HepG2 (cell line): ENCODE results near the gene ARHGAP12. TPM values are rescaled to one million over a fixed set of nuclear protein-coding genes. Genes with fewer than 3 reads are reported as not detected.

Experiments used
- ATAC-seq: fragments of 200-7000 bp; cut with Tn5 transposase; 3 replicates; pipeline ENCODE4 v1.9.1; 2020; ENCODE audit warnings: mild to moderate bottlenecking, moderate library complexity
- BruUV-seq: library from RNA; stranded (reverse); fragments of 400-500 nt; replicated peaks from 2 replicates; lab custom pipeline; 2021; lab: Mats Ljungman, UMichigan
- CTCF ChIA-PET: fragments of 300-600 bp; formaldehyde crosslinking; extraction: SDS; loops from one replicate; lab custom pipeline; 2021; ENCODE audit warnings: low total read pairs, inconsistent platforms, low intra/inter-chr PET ratio; lab: Yijun Ruan, JAX
- POLR2A ChIA-PET: fragments of 350-600 bp; sonication (Branson Sonifier 250); formaldehyde crosslinking; loops from one replicate; lab custom pipeline; 2020; ENCODE audit warnings: antibody characterized with exemption, inconsistent platforms; lab: Yijun Ruan, JAX
- DNase-seq: peaks from one replicate; pipeline ENCODE4 v3.0.0-alpha.2; 2015; ENCODE audit warnings: low spot score
- FAIRE-seq: peaks from 3 replicates; lab custom pipeline; 2011; peaks lifted over from hg19 to GRCh38; lab: Jason Lieb, UNC
- H2AFZ ChIP-seq: one replicate; pipeline ENCODE4 v1.6.1; 2011; ENCODE audit warnings: low read length, inconsistent platforms
- H3K27ac ChIP-seq: fragments of 300-600 bp; 3 replicates; pipeline ENCODE4 v1.8.0; 2011; ENCODE audit warnings: mixed run types, mild to moderate bottlenecking, mixed read lengths, low read length, inconsistent platforms; ENCODE audit not compliant: insufficient read depth; ENCODE audit errors: extremely low read length
- H3K27me3 ChIP-seq, 2 experiments: fragments of 200-600 bp in 1 of 2; 2 replicates in 1 of 2; 3 replicates in 1 of 2; pipeline versions ENCODE4 v1.6.0 to v1.8.0; 2011; ENCODE audit warnings: low read length in 2 of 2, mild to moderate bottlenecking in 2 of 2, moderate library complexity in 2 of 2, inconsistent platforms in 1 of 2; ENCODE audit not compliant: insufficient read depth in 2 of 2, control insufficient read depth in 1 of 2
- H3K36me3 ChIP-seq, 2 experiments: fragments of 200-600 bp in 1 of 2; replicated peaks in 1 of 2; 2 replicates in 1 of 2; 3 replicates in 1 of 2; pipeline versions ENCODE4 v1.5.1 to v1.8.0; 2011; ENCODE audit warnings: low read length in 2 of 2, inconsistent platforms in 1 of 2; ENCODE audit not compliant: insufficient read depth in 2 of 2, control insufficient read depth in 1 of 2
- H3K4me1 ChIP-seq: 2 replicates; pipeline ENCODE4 v1.5.1; 2012; ENCODE audit warnings: low read length, inconsistent platforms; ENCODE audit not compliant: insufficient read depth
- H3K4me2 ChIP-seq: 2 replicates; pipeline ENCODE4 v1.6.0; 2011; ENCODE audit warnings: low read depth, low read length, inconsistent platforms
- H3K4me3 ChIP-seq, 3 experiments: fragments of 200-600 bp in 1 of 3; sonication (generic), shearing (Covaris generic) in 1 of 3; replicated peaks in 1 of 3; 2 replicates each; pipeline ENCODE4 v1.5.1; 2011 to 2016; ENCODE audit warnings: low read length in 3 of 3, inconsistent platforms in 2 of 3, low read depth in 2 of 3, mild to moderate bottlenecking in 2 of 3, control low read depth in 1 of 3, mixed read lengths in 1 of 3; ENCODE audit not compliant: insufficient read depth in 1 of 3
- H3K79me2 ChIP-seq: one replicate; pipeline ENCODE4 v1.6.1; 2011; ENCODE audit warnings: low read length, inconsistent platforms; ENCODE audit not compliant: insufficient read depth
- H3K9ac ChIP-seq: 2 replicates; pipeline ENCODE4 v1.6.0; 2011; ENCODE audit warnings: mild to moderate bottlenecking, low read depth, low read length, inconsistent platforms; ENCODE audit not compliant: insufficient read depth
- H3K9me3 ChIP-seq: 2 replicates; pipeline ENCODE4 v1.5.1; 2012; ENCODE audit warnings: mild to moderate bottlenecking, low read length
- H4K20me1 ChIP-seq: 2 replicates; pipeline ENCODE4 v1.6.0; 2011; ENCODE audit warnings: inconsistent platforms, mild to moderate bottlenecking, low read length, moderate library complexity; ENCODE audit not compliant: insufficient read depth
- HNRNPK ChIP-seq: fragments of 200-400 bp; formaldehyde crosslinking; IDR thresholded peaks from 2 replicates; pipeline ENCODE4 v1.6.1; 2018; ENCODE audit warnings: low read length, low read depth, moderate library complexity, mild to moderate bottlenecking; ENCODE audit not compliant: poor library complexity, severe bottlenecking
- PCBP1 ChIP-seq: fragments of 200-400 bp; formaldehyde crosslinking; IDR thresholded peaks from 2 replicates; pipeline ENCODE4 v1.6.1; 2017; ENCODE audit warnings: mild to moderate bottlenecking, low read depth, low read length, borderline replicate concordance
- RBM39 ChIP-seq: fragments of 200-400 bp; formaldehyde crosslinking; IDR thresholded peaks from one replicate; pipeline ENCODE4 v1.6.1; 2018; ENCODE audit warnings: antibody characterized with exemption, mild to moderate bottlenecking, low read depth, low read length; ENCODE audit not compliant: poor library complexity, severe bottlenecking
- SOX6 ChIP-seq, 2 experiments: fragments of 450-650 bp in 1 of 2; sonication (generic) in 1 of 2; formaldehyde crosslinking in 1 of 2; IDR thresholded peaks; 2 replicates each; pipeline versions ENCODE4 v1.4.0 to v1.6.1; 2017 to 2020; ENCODE audit warnings: antibody characterized with exemption in 1 of 2, mild to moderate bottlenecking in 1 of 2, missing genetic modification reagents in 1 of 2
- ZNF768 ChIP-seq: sonication (generic); formaldehyde crosslinking; IDR thresholded peaks from 2 replicates; pipeline ENCODE4 v1.4.0; 2020; ENCODE audit warnings: missing genetic modification reagents
- WGBS: methylation state at CpG from one replicate; pipeline ENCODE4 v1.1.6; 2017; ENCODE audit warnings: low lambda C conversion rate; 5-methylcytosine and 5-hydroxymethylcytosine counted together
- in situ Hi-C: cut with HindIII; loops from 2 replicates; pipeline ENCODE4 v1.10.0; 2017; ENCODE audit warnings: low pct_unique_long_range_greater_than_20kb; ENCODE audit not compliant: extremely low pct_ligation_motif_present
- intact Hi-C: fragments of 100-400 bp; cut with micrococcal nuclease; formaldehyde crosslinking; loops from one replicate; pipeline ENCODE4 v1.10.0; 2022; ENCODE audit not compliant: unreplicated experiment
- polyA plus RNA-seq, 8 experiments: library from polyadenylated mRNA; depleted of rRNA in 3 of 8; stranded (reverse) in 7 of 8; unstranded in 1 of 8; fragments of >200 nt; fragmentation: Illumina TruSeq in 4 of 8; extraction: Trizol in 4 of 8; gene quantifications; 2 replicates each; pipeline versions ENCODE4 v1.2.1 to v1.2.3, GENCODE V29; 2011 to 2016; ENCODE audit warnings: low read depth in 4 of 8, missing spikeins in 1 of 8, mixed read lengths in 1 of 8; ENCODE audit not compliant: insufficient read depth in 1 of 8
- total RNA-seq, 5 experiments: library from RNA; depleted of rRNA; stranded (reverse); fragments of >200 nt; fragmentation: Illumina TruSeq; extraction: Trizol; gene quantifications; 2 replicates each; pipeline ENCODE4 v1.2.3, GENCODE V29; 2016; ENCODE audit warnings: low read depth in 1 of 5
- TF ChIP-seq, protein P1 (sequence below): sonication (generic); formaldehyde crosslinking; IDR thresholded peaks from 2 replicates; pipeline ENCODE4 v1.4.0; 2020; ENCODE audit warnings: mild to moderate bottlenecking, missing genetic modification reagents
- TF ChIP-seq, protein P2 (sequence below): IDR thresholded peaks from 2 replicates; pipeline ENCODE4 v1.6.1; 2016; ENCODE audit warnings: missing compliant biosample characterization, missing genetic modification reagents, borderline replicate concordance
- TF ChIP-seq, protein P3 (sequence below): IDR thresholded peaks from 2 replicates; pipeline ENCODE4 v1.6.1; 2016; ENCODE audit warnings: missing genetic modification reagents, missing compliant biosample characterization
- TF ChIP-seq, protein P4 (sequence below): IDR thresholded peaks from 2 replicates; pipeline ENCODE4 v1.6.1; 2016; ENCODE audit warnings: low read depth, control low read depth

ARHGAP12 gene
- total and polyA plus RNA-seq, 2 of the 13 experiments (the other 11 are each of a cell fraction or from before 2014, with no cell fraction given), result 25.0 to 54.6 TPM

DNA sequence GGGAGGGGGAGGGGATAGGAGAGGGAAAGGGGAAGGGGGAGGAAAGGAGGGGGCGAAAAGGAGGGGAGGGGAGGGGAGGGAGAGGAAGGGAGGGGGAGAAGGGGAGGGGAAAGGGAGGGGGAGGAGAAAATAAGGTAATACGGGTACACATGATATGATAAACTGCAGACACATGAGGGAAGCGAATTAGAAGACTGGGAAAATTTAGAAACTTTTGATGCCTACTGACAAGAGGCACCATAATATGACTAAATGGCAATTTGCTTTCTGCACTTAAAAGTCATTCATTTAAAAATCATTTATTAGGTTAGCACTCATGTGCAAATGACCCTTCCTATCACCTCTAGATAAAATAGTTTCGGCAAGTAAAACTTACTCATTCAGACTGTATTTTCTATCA is 73.6 kb downstream of the ARHGAP12 start:
- Histone ChIP-seq H3K79me2 (peaks cover 61% of the 10 kb centered on the region), H3K4me3 (no peak overlapping the region), H3K36me3 (peaks cover 4 to 37% of the 10 kb centered on the region in 2 experiments), H2AFZ (no peak overlapping the region), H3K4me2 (no peak overlapping the region), H3K9me3 (no peaks in the 10 kb centered on the region), H3K4me1 (no peaks in the 10 kb centered on the region), H4K20me1 (0 out of 2 replicates have a peak, but pooled peaks cover 3% of the 10 kb centered on the region), H3K27ac (no peak overlapping the region), H3K9ac (no peak overlapping the region), H3K27me3 (no peaks in the 10 kb centered on the region)
- DNase-seq (no peak), FAIRE-seq (no peak), ATAC-seq (no peak)
- BruUV-seq, result no TSS peak
- in situ Hi-C loops, result no loop called here
- intact Hi-C loops, result no loop called here
- ChIA-PET POLR2A (no interaction called here), CTCF (no interaction called here)
- WGBS, result 94% methylated on average over 4 of the region's 4 CpGs
- TF ChIP-seq HNRNPK, result peak; percentile 100
- TF ChIP-seq PCBP1, result peak; percentile 96
- TF ChIP-seq, protein P1, sequence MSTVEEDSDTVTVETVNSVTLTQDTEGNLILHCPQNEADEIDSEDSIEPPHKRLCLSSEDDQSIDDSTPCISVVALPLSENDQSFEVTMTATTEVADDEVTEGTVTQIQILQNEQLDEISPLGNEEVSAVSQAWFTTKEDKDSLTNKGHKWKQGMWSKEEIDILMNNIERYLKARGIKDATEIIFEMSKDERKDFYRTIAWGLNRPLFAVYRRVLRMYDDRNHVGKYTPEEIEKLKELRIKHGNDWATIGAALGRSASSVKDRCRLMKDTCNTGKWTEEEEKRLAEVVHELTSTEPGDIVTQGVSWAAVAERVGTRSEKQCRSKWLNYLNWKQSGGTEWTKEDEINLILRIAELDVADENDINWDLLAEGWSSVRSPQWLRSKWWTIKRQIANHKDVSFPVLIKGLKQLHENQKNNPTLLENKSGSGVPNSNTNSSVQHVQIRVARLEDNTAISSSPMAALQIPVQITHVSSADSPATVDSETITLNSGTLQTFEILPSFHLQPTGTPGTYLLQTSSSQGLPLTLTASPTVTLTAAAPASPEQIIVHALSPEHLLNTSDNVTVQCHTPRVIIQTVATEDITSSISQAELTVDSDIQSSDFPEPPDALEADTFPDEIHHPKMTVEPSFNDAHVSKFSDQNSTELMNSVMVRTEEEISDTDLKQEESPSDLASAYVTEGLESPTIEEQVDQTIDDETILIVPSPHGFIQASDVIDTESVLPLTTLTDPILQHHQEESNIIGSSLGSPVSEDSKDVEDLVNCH (CRISPR knock-in tag), result no peak

DNA sequence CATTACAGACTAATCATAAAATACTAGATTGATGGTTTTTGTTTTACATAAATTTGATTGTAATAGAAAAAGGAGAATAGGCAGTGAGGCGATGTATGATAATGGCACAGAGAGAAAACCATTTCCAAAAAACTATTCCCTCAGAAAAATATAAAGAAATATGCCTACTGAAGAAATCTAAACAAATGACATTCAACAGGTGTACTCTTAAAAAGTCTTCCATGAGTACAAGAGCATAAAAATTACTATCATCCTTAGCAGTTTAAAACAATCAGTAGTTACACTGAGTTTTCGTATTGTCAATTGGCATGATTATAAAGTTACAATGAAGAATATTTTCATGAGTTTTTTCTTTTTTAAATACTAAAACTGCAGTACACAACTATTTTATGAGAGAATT is 75.0 kb downstream of the ARHGAP12 start:
- H3K4me1 ChIP-seq, result no peaks in the 10 kb centered on the region
- H3K9me3 ChIP-seq, result no peaks in the 10 kb centered on the region
- H3K27me3 ChIP-seq, result no peaks in the 10 kb centered on the region
- H4K20me1 ChIP-seq, result 0 out of 2 replicates have a peak, but pooled peaks cover 3% of the 10 kb centered on the region
- DNase-seq (no peak), FAIRE-seq (no peak), ATAC-seq (no peak)
- no TSS peak for BruUV-seq
- intact Hi-C loops (no loop called here), in situ Hi-C loops (no loop called here)
- POLR2A ChIA-PET, result no interaction called here
- H3K4me3 ChIP-seq, result no peak overlapping the region
- no peak overlapping the region for H3K27ac ChIP-seq
- CTCF ChIA-PET, result no interaction called here
- TF ChIP-seq, protein P2, sequence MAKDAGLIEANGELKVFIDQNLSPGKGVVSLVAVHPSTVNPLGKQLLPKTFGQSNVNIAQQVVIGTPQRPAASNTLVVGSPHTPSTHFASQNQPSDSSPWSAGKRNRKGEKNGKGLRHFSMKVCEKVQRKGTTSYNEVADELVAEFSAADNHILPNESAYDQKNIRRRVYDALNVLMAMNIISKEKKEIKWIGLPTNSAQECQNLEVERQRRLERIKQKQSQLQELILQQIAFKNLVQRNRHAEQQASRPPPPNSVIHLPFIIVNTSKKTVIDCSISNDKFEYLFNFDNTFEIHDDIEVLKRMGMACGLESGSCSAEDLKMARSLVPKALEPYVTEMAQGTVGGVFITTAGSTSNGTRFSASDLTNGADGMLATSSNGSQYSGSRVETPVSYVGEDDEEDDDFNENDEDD (CRISPR knock-in tag), result no peak
- TF ChIP-seq RBM39, result no peak
- no peak for TF ChIP-seq SOX6 (IDR thresholded peaks at IDR 0.05)
- TF ChIP-seq SOX6 (CRISPR knock-in tag; IDR thresholded peaks at IDR 0.05), result no peak
- TF ChIP-seq ZNF768 (CRISPR knock-in tag), result no peak
- TF ChIP-seq, protein P3, sequence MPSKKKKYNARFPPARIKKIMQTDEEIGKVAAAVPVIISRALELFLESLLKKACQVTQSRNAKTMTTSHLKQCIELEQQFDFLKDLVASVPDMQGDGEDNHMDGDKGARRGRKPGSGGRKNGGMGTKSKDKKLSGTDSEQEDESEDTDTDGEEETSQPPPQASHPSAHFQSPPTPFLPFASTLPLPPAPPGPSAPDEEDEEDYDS (CRISPR knock-in tag), result no peak
- TF ChIP-seq, protein P4, sequence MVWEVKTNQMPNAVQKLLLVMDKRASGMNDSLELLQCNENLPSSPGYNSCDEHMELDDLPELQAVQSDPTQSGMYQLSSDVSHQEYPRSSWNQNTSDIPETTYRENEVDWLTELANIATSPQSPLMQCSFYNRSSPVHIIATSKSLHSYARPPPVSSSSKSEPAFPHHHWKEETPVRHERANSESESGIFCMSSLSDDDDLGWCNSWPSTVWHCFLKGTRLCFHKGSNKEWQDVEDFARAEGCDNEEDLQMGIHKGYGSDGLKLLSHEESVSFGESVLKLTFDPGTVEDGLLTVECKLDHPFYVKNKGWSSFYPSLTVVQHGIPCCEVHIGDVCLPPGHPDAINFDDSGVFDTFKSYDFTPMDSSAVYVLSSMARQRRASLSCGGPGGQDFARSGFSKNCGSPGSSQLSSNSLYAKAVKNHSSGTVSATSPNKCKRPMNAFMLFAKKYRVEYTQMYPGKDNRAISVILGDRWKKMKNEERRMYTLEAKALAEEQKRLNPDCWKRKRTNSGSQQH (CRISPR knock-in tag), result no peak
- peaks cover 54% of the 10 kb centered on the region for H3K79me2 ChIP-seq
- H2AFZ ChIP-seq, result no peak overlapping the region
- H3K36me3 ChIP-seq, result peaks cover 2 to 28% of the 10 kb centered on the region in 2 experiments
- no peak overlapping the region for H3K4me2 ChIP-seq
- WGBS, result 73% methylated on average over 2 of the region's 2 CpGs
- no peak overlapping the region for H3K9ac ChIP-seq
